Activated naive CD4-positive, alpha-beta T cell treated with anti-CD3 and anti-CD28 coated beads, Interleukin-2, amount 50 U/mL, for 16 hours (primary cell): ENCODE measurements around the gene RHOBTB1.
"Not testable (repeated sequence)": the region's sequence is repeated elsewhere in the genome, so short reads cannot be mapped to it uniquely, and the experiment has no call there.

Experiments
- DNase-seq: peaks from one replicate; pipeline ENCODE4 v3.0.0-alpha.2; 2020

RHOBTB1 gene

DNA sequence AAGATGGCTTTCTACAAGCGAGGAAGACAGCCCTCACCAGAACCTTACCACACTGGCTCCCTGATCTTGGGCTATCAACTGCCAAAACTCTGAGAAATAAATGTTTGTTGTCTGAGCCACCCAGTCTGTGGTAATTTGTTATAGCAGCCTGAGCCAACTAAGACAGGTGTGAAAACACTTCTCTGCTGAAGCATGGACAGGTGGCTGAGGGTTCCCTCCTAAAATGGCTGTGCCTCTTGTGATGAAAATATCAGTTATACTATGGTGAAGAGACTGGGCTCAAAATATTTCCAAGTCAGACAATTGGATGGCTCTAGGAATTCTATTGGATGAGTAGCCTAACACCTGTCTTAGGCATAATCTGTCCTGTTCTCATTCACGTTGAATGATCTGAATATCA is 87.6 kb downstream of the RHOBTB1 start:
- DNase-seq: no peak

DNA sequence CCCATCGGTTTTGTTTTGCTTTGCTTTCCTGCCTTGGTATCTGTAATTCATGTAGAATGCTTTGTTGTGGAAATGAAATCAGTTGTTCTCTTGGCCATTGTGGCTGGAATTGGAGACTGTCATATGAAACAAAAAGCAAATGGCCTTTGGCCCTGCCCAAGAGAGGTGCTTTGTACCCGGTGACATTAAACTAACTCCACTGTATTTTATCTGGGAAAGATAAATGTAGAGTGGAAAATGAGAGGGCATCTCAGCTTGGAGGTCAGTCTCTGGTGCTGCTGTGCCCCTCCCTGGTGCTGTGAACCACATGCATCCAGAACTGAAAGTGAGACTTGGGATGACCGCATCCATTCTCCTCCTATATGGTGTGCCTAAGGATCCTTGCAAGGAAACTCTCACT is 90.3 kb downstream of the RHOBTB1 start:
- no peak for DNase-seq

DNA sequence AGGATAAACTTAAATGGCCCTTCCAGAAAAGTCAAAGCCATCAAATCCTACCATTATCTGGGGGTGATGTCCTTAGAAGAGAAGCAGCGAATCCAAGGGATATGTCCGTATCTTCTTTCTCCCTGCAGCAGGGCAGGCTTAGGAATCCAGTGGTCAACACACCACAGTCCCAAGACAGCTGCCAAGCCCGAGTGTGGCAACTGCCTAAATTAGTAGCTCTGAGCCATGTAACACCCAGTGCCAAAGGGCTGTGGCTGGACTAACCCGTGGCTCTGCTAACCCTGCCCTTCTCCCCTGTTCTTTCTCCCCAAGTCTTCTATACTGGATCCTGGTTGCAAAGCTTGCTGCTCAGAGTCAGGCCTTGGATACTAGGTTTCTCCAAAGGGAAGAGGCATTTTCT is 90.9 kb downstream of the RHOBTB1 start:
- DNase-seq: no peak

DNA sequence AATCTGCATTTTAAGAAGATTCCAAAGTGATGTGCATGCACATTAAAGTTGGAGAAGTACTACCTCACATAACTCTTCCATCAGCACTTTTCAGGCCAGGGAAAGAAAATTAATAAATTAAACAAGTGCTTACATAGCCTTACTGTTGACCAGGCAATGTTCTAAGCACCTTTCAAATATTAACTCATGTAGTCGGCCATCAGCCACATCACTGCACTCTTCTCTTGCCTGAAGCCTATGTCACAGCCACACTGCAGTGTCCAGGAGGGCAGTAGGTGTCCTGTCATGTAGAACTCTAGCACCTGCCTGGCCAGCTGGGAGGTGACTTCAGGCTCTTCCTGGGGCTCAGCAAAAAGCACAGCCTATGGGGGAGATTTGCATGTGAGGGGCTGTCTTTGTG is 94.2 kb downstream of the RHOBTB1 start:
- DNase-seq: no peak

DNA sequence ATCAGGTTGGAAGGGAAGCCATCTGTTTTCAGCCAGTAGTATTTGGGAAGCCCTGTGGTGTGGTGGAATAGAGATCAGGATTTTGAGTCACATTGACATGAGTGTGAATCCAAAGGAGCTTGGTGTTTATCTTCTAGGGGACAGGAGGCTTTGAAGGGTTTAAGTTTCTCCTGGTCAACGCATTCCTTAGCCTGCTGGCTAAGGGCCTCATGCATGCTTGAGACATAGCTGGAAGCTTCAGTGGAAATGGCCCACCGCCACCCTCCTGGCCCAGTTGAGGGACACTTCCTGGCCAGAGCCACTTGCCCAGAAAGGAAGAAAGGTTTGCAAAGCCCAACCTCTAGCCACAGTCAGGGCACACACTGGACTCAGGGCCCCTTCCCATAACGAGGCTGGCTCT is 94.8 kb downstream of the RHOBTB1 start:
- no peak for DNase-seq

DNA sequence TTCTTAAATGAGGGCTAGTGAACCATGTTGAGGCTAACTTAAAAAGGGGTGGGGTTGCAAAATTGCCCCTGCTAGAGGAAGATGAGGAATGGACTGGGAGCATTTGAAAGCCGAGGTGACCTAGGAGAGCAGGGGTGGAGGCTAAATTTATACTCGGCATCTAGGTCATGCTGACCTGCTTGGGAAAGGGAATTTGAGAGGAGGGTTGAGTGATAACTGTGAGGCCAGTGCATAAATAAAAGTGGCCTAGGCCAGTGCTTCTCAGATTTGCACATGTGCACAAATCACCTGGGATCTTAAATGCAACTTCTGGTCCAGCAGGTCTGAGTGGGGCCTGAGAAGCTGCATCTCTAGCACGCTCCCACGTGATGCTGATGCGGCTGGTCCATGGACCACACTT is 95.3 kb downstream of the RHOBTB1 start:
- DNase-seq: no peak

DNA sequence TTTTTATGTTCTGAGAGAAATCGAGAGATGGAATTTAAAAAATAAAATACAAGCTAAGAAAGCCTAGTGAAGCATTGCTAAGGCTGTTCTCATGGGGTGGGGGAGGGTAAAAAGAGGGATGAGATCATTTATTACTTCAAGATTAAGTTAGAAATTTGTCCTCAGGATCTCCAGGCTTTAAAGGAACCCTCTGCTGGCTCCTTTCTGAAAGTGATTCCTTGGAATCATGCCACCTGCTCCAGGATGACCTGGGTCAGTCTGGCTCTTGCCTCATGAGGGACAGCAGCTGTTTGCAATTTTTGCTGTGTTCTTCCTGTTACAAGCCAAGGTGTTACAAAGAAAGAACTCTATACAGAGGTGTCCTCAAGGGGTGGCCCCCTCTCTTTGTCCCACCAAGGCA is 95.9 kb downstream of the RHOBTB1 start:
- no peak for DNase-seq

DNA sequence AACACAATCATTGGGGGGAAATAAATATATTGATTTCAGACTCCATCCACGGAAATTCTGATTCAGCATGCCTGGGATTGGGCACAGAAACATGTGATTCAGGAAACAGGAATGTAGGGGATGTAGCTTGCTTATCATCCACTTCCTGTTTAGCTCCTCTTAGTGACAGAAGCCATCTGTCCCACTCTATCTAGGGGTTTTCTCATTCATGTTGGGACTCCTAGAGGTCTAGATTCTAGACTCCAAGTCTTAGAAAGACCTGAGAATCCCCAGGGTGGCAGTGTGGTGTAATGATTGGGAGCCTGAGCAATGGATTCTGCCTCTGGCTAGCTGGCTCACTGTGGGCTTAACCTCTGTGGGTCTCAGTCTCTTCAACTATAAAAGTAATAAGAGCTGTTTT is 97.8 kb downstream of the RHOBTB1 start:
- no peak for DNase-seq

DNA sequence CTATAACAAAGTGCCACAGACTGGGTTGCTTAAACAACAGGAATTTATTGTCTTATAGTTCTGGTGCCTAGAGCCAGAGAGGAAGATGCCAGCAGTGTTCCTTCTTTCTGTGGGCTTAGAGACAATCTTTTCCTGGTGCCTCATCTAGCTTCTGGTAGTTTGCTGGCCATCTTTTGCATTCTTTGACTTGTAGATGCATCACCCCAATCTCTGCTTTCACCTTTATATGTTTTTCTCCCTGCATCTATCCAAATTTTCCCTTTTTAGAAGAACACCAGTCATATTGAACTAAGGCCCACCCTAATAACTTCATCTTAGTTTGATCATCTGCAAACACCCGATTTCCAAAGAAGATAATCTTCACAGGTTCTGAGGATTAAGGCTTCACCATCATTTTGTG is 98.9 kb downstream of the RHOBTB1 start:
- no peak for DNase-seq

DNA sequence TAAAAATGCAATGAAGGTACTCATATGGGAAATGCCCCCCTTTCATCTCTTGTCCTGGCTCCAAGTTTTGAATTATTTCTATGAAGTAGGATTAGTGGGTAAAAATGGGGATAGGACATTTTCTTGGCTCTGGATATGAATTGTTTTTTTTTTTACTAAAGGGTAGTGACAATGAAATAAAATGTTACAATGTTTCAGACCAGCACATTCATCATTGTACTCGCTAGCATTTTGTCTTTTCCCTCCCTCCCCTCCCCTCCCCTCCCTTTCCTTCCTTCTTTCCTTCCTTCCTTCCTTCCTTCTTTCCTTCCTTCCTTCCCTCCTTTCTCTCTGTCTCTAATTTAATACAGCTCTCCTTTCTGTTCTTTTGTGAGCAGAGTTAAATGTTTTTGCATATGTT is 101.3 kb downstream of the RHOBTB1 start:
- DNase-seq: no peak

DNA sequence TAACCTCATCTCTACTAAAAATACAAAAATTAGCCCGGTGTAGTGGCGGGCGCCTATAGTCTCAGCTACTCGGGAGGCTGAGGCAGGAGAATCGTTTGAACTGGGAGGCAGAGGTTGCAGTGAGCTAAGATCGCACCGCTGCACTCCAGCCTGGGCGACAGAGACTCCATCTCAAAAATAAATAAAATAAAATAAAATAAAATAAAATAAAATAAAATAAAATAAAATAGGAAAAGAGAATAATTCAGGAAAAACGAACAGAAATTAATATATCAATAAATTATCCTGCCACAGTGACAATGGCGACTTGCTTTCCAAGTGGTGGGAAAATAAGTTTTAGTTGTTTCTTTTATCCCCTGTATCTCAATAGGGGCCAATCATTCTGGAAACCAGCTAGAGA is 102.8 kb downstream of the RHOBTB1 start:
- DNase-seq: not testable (repeated sequence)

DNA sequence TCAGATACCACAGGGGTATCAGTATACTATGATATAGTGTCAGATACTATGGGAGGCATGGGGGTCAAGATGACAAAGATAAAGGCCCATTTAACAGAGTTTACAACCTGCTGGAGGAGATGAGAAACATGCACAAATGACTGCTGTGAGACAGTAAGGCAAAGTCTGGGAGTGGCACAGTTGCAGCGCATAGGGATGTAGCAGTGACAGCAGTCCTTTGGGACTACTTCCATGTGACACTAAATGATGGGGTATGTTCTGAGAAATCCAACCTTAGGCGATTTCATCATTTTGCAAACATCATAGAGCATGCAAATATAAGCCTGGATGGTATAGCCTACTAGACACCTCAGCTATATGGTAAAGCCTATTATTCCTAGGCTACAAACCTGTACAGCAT is 108.9 kb downstream of the RHOBTB1 start:
- DNase-seq: no peak

DNA sequence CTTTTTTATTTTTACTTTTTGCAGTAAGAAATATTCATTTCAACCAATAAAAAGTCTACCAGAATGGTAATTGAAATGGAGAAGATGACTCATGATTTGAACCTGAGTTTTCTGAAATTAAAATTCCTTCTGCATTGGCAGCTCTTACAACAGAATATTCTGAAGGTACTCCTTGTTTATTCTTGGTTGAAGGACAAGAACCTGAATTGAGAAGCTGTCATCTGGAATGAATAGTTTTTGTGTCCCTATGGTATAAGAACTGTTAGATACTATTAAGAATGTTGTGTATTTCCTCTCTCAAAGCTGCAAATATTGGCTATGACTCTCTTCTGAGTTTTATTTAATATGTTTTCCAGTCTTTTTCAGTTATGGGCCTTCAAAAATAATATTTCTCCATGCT is 109.6 kb downstream of the RHOBTB1 start:
- no peak for DNase-seq

DNA sequence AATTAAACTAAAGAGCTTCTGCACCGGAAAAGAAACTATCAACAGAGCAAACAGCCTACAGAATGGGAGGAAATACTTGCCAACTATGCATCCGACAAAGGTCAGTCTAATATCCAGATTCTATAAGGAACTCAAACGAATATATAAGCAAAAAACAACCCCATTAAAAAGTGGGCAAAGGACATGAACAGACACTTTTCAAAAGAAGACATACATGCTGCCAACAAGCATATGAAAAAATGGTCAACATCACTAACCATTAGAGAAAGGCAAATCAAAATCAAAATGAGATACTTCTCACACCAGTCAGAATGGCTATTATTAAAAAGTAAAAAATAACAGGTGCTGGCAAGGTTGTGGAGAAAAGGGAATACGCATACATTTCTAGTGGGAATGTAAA is 111.8 kb downstream of the RHOBTB1 start:
- DNase-seq: not testable (repeated sequence)

DNA sequence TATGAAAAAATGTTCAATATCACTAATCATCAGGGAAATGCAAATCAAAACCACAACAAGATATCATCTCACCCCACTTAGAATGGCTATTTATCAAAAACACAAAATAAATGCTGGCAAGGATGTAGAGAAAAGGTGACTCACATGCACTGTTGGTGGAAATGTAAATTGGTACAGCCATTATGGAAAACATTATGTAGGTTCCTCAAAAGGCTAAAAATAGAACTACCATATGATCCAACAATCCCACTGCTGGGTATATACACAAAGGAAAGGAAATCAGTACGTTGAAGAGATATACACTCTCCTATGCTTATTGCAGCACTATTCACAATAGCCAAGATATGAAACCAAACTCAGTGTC is 115.5 kb downstream of the RHOBTB1 start:
- DNase-seq: no peak

DNA sequence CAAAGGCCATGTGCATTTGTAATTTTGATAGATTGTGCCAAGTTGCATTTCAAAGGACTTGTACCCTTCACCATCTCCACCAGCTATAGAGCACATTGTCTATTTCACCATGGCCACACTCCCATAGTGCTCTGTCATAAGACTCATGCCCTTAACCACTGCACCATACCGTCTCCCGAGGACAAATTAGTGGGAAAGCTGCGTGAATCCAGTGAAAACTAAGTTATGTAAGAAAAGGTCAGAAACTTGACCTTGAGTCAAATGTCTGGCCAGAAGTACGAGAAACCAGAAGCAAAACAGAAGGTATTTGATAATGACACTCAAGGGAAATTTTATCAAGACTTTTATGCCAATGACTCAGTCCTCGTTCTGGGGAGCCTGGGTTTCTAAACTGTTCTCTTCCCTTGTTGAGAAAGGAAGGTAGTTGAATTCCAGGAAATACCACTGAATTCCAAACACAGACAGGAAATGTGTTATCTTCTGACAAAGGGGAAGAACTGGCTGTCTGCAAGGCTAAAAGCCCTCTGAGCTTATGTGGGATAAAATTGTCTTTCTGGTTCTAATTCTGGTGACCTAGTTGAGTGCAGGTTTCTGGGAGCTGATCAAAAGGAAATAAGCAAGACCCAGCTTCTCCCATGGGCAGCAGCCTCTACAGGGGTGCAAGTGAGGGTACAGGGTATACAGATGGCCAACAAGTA is 116.0 kb downstream of the RHOBTB1 start:
- no peak for DNase-seq

DNA sequence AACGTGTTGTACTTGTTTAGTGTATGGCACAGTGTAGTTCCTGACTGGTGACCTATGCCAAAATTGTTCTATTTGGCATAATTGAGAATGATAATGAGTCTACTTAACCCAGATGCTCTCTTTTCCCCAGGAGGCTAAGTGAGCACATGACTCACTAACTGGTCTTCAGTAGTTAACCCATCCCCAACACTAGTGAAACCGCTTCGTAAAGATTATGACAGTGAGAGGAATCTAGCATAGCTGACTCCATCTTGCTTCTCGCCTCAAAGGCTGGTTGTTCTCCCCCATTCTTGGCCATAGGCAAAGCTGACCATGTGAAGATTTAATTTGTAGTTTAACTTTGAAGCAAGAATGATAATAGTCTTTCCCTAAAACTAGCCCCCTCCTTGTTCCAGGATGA is 118.5 kb downstream of the RHOBTB1 start:
- DNase-seq: no peak

DNA sequence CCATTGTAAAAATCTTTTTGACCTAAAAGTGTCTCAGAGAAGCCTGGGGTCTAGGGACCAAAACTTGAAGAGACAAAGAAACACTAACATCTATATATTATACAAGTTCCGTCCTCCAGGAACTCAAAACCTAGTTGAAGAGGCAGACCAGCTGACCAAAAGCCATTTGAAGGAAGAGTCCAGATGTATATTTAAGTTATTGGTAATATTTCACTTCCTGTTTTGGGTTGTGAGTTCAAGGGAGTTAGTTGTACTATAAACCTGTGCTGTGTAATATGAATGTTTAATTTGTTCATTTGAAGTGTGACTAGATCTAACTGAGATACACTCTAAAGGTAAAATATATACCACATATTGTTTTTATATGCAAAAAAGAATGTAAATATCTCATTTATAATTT is 120.7 kb downstream of the RHOBTB1 start:
- DNase-seq: no peak

DNA sequence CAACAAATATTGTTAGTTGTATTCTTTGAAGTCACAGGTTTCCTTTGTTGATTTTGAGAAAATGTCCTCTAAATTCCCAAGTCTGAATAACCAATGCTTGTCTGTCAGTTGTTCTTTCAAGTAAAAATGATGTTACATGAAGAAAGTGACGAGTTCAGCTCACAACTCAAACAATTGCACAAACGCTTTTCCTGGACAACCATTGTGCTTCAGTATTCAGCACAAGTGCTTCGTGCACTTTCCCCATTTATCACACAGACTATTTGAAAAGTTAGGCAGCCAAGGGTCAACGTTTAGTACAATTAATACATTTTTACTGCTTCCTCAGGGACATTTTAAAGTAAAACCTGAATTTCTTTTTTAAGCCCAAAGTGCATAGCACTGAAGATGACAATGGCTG is 121.2 kb downstream of the RHOBTB1 start:
- DNase-seq: no peak

DNA sequence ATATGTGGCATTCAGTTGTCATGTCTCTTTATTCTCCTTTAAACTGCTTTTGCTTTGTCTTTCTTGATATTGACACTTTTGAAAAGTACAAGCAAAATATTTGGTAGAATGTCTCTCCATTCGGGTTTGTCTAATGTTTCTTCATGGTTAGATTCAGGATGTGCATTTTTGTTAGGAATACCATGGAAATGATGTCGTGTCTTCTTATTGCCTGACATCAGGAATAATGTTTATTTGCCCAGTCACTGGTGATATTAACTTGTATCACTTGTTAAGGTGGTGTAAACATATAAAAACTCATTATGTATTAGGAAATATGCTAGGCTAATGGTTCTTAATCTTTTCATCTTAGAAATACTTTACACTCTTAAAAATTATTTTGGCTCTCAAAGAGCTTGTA is 122.3 kb downstream of the RHOBTB1 start:
- no peak for DNase-seq

DNA sequence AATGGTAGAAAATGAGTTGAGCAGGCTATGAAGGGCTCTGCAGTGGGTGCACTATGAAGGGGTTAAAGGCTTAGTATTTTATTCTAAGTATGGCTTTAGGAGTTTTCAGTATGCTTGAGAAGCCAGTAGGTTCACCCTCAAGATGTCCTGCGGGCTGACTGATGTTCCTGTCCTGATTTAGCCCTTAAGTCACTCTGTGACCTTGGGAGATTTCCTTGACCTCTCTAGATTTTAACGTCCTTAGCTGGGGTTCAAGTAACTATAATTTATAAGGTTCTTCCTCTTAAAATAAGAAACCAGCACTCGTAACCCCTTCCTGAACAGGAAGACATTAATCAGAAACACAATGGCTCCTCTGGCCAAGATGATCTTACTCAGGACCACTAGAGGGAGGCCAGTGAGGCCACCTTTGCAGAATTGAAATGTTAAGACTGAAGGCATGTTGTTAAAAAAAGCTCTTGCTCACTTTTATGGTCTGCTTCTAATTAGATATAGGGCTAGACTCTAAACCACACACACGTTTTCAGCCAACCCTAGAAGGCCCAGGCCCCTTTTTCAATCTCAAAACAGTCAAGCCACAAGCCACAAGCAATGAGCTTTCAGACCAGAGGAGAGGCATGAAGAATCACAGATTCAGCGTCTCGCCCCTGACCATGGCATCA is 123.8 kb downstream of the RHOBTB1 start:
- DNase-seq: no peak
